Stomach smooth muscle (tissue), 2 donors: ENCODE measurements around the gene DNAH2.

Experiments
- H3K27ac ChIP-seq: one replicate; pipeline ENCODE4 v1.7.0; 2013; ENCODE audit warnings: mild to moderate bottlenecking, low read length, inconsistent platforms
- H3K27me3 ChIP-seq, 2 donors: one replicate each; pipeline ENCODE4 v1.7.0; 2013; ENCODE audit warnings: low read length in 2 of 2; ENCODE audit not compliant: insufficient read depth in 2 of 2, control insufficient read depth in 1 of 2
- H3K36me3 ChIP-seq, 2 donors: one replicate each; pipeline ENCODE4 v1.7.0; 2013; ENCODE audit warnings: low read length in 2 of 2; ENCODE audit not compliant: control insufficient read depth in 2 of 2, insufficient read depth in 2 of 2
- H3K4me1 ChIP-seq: one replicate; pipeline ENCODE4 v1.7.0; 2013; ENCODE audit warnings: low read length; ENCODE audit not compliant: control insufficient read depth, insufficient read depth
- H3K4me3 ChIP-seq, 2 donors: one replicate each; pipeline ENCODE4 v1.7.0; 2013; ENCODE audit warnings: low read length in 2 of 2
- H3K9ac ChIP-seq, 2 donors: one replicate each; pipeline ENCODE4 v1.7.0; 2013; ENCODE audit warnings: low read length in 2 of 2, mild to moderate bottlenecking in 1 of 2
- H3K9me3 ChIP-seq, 2 donors: one replicate each; pipeline ENCODE4 v1.7.0; 2013; ENCODE audit warnings: low read length in 2 of 2; ENCODE audit not compliant: control insufficient read depth in 2 of 2
- donor health status: healthy.
- donor health status: Pancreatic carcinoma.

The DNAH2 gene

DNA sequence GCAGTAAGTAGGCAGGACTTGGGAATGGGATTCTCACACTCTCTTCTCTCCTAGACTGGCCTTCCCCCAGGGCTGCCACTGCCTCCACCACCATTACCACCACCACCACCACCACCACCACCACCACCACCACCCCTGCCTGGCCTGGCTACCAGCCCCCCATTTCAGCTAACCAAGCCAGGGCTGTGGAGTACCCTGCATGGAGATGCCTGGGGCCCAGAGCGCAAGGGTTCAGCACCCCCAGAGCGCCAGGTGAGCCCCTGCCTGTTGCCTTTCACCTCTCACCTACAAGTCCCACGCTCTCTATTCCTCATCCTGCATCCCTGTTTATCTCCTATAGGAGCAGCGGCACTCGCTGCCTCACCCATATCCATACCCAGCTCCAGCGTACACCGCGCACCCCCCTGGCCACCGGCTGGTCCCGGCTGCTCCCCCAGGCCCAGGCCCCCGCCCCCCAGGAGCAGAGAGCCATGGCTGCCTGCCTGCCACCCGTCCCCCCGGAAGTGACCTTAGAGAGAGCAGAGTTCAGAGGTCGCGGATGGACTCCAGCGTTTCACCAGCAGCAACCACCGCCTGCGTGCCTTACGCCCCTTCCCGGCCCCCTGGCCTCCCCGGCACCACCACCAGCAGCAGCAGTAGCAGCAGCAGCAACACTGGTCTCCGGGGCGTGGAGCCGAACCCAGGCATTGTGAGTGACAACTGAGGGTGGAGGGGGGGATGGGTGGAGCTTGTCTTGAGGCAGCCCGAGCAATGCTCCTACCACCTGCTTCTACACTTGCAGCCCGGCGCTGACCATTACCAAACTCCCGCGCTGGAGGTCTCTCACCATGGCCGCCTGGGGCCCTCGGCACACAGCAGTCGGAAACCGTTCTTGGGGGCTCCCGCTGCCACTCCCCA is 129.5 kb downstream of the DNAH2 start:
- H3K9me3 ChIP-seq = no peaks in the 10 kb centered on the region
- H3K9ac ChIP-seq = no peak overlapping the region
- H3K4me1 ChIP-seq = peaks cover 41% of the 10 kb centered on the region
- no peaks in the 10 kb centered on the region for H3K27me3 ChIP-seq
- H3K4me3 ChIP-seq = no peak overlapping the region
- peaks cover 31 to 43% of the 10 kb centered on the region in 2 donors for H3K36me3 ChIP-seq
- H3K27ac ChIP-seq = no peak overlapping the region

GRCh38 chr17:7848131-7848579 is 130.6 kb downstream of the DNAH2 start:
- Histone ChIP-seq H3K4me3 (no peak overlapping the region), H3K27ac (no peak overlapping the region), H3K36me3 (peaks cover 37 to 52% of the 10 kb centered on the region in 2 donors), H3K27me3 (no peaks in the 10 kb centered on the region), H3K9ac (no peak overlapping the region), H3K4me1 (peaks cover 34% of the 10 kb centered on the region), H3K9me3 (no peaks in the 10 kb centered on the region)

DNA sequence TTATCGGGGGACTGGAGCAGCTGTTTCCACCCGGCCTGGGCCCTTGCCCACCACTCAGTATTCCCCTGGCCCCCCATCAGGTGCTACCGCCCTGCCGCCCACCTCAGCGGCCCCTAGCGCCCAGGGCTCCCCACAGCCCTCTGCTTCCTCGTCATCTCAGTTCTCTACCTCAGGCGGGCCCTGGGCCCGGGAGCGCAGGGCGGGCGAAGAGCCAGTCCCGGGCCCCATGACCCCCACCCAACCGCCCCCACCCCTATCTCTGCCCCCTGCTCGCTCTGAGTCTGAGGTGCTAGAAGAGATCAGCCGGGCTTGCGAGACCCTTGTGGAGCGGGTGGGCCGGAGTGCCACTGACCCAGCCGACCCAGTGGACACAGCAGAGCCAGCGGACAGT is 131.2 kb downstream of the DNAH2 start:
- no peaks in the 10 kb centered on the region for H3K27me3 ChIP-seq
- no peak overlapping the region for H3K27ac ChIP-seq
- H3K36me3 ChIP-seq = peaks cover 37 to 52% of the 10 kb centered on the region in 2 donors
- H3K4me3 ChIP-seq = no peak overlapping the region
- peaks cover 31% of the 10 kb centered on the region for H3K4me1 ChIP-seq
- no peaks in the 10 kb centered on the region for H3K9me3 ChIP-seq
- no peak overlapping the region for H3K9ac ChIP-seq

DNA sequence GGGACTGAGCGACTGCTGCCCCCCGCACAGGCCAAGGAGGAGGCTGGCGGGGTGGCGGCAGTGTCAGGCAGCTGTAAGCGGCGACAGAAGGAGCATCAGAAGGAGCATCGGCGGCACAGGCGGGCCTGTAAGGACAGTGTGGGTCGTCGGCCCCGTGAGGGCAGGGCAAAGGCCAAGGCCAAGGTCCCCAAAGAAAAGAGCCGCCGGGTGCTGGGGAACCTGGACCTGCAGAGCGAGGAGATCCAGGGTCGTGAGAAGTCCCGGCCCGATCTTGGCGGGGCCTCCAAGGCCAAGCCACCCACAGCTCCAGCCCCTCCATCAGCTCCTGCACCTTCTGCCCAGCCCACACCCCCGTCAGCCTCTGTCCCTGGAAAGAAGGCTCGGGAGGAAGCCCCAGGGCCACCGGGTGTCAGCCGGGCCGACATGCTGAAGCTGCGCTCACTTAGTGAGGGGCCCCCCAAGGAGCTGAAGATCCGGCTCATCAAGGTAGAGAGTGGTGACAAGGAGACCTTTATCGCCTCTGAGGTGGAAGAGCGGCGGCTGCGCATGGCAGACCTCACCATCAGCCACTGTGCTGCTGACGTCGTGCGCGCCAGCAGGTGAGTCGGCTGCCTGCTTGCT is 131.7 kb downstream of the DNAH2 start:
- Histone ChIP-seq H3K9me3 (no peaks in the 10 kb centered on the region), H3K9ac (no peak overlapping the region), H3K36me3 (peaks cover 37 to 52% of the 10 kb centered on the region in 2 donors), H3K4me3 (no peak overlapping the region), H3K27me3 (no peaks in the 10 kb centered on the region), H3K27ac (peak overlapping the region; percentile 6), H3K4me1 (peaks cover 28% of the 10 kb centered on the region)

DNA sequence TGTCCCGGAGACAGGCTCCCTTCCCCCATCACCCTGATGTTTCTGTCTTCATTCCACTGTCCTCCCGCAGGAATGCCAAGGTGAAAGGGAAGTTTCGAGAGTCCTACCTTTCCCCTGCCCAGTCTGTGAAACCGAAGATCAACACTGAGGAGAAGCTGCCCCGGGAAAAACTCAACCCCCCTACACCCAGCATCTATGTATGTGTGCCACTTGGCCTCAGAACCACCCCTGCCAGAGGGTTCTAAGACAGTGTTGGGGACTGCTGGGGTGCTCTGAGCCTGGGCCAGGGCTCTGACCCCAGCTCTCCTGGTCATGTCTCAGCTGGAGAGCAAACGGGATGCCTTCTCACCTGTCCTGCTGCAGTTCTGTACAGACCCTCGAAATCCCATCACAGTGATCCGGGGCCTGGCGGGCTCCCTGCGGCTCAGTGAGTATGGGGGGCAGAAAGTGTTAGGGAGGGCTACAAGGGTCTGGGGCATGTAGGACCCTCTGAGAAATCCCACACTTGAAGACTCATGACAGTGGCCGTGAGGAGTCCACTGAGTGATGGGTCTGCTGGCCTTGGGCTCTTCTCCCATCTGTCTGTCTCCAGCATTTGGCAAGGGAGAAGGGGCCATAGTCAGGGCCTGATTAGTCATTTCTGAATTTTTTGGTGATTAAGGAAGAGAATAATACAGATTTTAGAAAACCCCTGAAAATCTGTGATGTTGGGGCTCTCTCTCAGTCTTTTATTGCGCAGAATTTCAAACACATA is 132.4 kb downstream of the DNAH2 start:
- Histone ChIP-seq H3K4me1 (peaks cover 22% of the 10 kb centered on the region), H3K27ac (peak overlapping the region; percentile 6), H3K9me3 (no peaks in the 10 kb centered on the region), H3K4me3 (no peak overlapping the region), H3K9ac (no peak overlapping the region), H3K36me3 (peaks cover 37 to 52% of the 10 kb centered on the region in 2 donors), H3K27me3 (no peaks in the 10 kb centered on the region)

GRCh38 chr17:7850701-7851437 is 133.3 kb downstream of the DNAH2 start:
- Histone ChIP-seq H3K4me3 (no peak overlapping the region), H3K4me1 (peaks cover 23% of the 10 kb centered on the region), H3K27me3 (no peaks in the 10 kb centered on the region), H3K9me3 (no peaks in the 10 kb centered on the region), H3K9ac (no peak overlapping the region), H3K36me3 (peaks cover 34 to 52% of the 10 kb centered on the region in 2 donors), H3K27ac (no peak overlapping the region)

DNA sequence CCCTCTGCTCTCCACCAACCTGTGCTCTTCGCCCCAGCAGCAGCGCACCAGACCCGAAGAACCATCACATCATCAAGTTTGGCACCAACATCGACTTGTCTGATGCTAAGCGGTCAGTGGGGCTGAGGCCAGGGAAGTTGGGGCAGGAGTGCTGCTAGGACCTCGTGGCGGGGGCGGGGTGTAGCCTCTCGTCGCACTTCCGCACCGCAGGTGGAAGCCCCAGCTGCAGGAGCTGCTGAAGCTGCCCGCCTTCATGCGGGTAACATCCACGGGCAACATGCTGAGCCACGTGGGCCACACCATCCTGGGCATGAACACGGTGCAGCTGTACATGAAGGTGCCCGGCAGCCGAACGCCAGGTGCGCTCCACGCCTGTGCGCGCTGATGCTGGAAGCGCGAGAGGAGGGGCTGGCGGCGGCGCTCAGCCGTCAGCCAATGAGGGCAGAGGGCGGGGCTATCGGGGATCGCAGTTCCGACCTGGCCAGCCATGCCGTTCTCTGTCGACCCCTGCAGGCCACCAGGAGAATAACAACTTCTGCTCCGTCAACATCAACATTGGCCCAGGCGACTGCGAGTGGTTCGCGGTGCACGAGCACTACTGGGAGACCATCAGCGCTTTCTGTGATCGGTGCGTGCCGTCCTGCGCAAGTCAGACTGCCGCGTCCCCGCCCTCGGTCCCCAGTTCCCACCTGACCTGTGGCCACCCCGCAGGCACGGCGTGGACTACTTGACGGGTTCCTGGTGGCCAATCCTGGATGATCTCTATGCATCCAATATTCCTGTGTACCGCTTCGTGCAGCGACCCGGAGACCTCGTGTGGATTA is 134.1 kb downstream of the DNAH2 start:
- Histone ChIP-seq H3K27me3 (no peaks in the 10 kb centered on the region), H3K4me1 (peaks cover 31% of the 10 kb centered on the region), H3K9ac (no peak overlapping the region), H3K27ac (peak overlapping the region; percentile 31), H3K9me3 (no peaks in the 10 kb centered on the region), H3K4me3 (peak overlapping the region in 1 of 2 donors; percentile 35), H3K36me3 (peaks cover 32 to 46% of the 10 kb centered on the region in 2 donors)

DNA sequence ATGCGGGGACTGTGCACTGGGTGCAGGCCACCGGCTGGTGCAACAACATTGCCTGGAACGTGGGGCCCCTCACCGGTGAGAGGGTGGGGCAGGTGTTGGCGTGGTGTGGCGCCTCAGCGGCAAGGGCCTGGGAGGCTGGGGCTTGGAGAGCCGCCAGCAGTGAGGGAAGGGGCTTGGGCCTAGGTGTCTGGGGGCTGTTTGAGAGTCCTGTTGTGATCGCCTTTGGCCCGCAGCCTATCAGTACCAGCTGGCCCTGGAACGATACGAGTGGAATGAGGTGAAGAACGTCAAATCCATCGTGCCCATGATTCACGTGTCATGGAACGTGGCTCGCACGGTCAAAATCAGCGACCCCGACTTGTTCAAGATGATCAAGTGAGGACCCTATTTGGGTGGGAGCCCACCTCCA is 134.7 kb downstream of the DNAH2 start:
- peaks cover 30 to 41% of the 10 kb centered on the region in 2 donors for H3K36me3 ChIP-seq
- peak overlapping the region in 1 of 2 donors; percentile 35 for H3K4me3 ChIP-seq
- H3K4me1 ChIP-seq = peaks cover 35% of the 10 kb centered on the region
- peak overlapping the region; percentile 31 for H3K27ac ChIP-seq
- H3K9ac ChIP-seq = no peak overlapping the region
- H3K27me3 ChIP-seq = no peaks in the 10 kb centered on the region
- no peaks in the 10 kb centered on the region for H3K9me3 ChIP-seq

- no peak overlapping the region for H3K9ac ChIP-seq
- no peaks in the 10 kb centered on the region for H3K9me3 ChIP-seq
- H3K4me1 ChIP-seq = peaks cover 38% of the 10 kb centered on the region
- H3K36me3 ChIP-seq = peaks cover 28 to 37% of the 10 kb centered on the region in 2 donors
- H3K27me3 ChIP-seq = no peaks in the 10 kb centered on the region
- no peak overlapping the region for H3K27ac ChIP-seq
- no peak overlapping the region for H3K4me3 ChIP-seq
Observed at GRCh38 chr17:7852919-7853690, 135.6 kb downstream of the DNAH2 start.
